ENCODE measurements around the gene AMPH.

AMPH gene

DNA sequence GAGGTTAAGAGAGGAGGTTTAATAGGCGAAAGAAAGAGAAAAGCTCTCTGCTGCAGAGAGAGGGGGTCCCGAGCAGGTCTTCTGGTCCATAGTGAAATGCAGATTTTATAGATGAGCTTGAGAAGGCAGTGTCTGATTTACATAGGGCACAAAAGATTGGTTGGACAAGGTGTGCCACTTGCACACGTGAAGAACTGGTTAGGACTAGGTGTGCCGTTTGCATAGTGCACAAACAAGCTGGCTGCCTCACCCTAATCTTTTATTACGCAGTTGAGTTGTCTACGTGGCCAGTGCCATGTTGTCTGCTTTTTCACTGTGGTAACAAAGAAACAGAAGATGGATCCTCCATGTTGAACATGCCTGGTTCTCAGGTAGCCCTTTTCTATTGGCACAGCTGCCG, 82.6 kb downstream of the AMPH start:
- no peaks in the 10 kb centered on the region for H3K27me3 ChIP-seq (ENCODE audit: insufficient read depth, low read length)
- peaks cover 2% of the 10 kb centered on the region for H3K4me1 ChIP-seq (ENCODE audit: insufficient read depth, low read length)
- H3K9me3 ChIP-seq (ENCODE audit: low read length) = no peaks in the 10 kb centered on the region
- H2AFZ ChIP-seq (ENCODE audit: low read depth, low read length) = no peak overlapping the region
- H3K4me3 ChIP-seq (ENCODE audit: low read length) = no peak overlapping the region
- no peaks in the 10 kb centered on the region for H3K36me3 ChIP-seq (ENCODE audit: insufficient read depth, low read length)

DNA sequence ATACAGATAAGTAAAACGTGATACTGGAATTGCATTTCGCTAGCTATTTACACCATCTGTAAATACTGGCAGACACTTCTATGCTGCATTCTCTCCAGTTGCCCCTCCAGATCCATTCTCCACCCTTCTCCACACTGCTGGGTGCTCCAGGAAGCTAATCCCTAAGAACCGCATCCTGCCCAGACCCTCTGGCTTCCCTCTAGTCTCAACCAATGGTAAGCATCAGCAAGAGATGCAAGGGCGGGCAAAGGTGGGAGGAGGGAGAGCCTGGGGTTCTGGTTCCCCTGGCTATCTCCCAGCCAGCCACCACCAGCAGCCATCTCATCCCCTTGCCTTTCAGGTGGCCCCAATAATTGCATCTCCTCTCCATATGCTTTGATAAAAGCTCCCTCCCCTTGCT, 84.4 kb downstream of the AMPH start:
- Histone ChIP-seq H3K27me3 (ENCODE audit: insufficient read depth, low read length) (no peaks in the 10 kb centered on the region), H2AFZ (ENCODE audit: low read depth, low read length) (no peak overlapping the region), H3K9me3 (ENCODE audit: low read length) (no peaks in the 10 kb centered on the region), H3K4me3 (ENCODE audit: low read length) (no peak overlapping the region), H3K4me1 (ENCODE audit: insufficient read depth, low read length) (peaks cover 2% of the 10 kb centered on the region), H3K36me3 (ENCODE audit: insufficient read depth, low read length) (no peaks in the 10 kb centered on the region)

DNA sequence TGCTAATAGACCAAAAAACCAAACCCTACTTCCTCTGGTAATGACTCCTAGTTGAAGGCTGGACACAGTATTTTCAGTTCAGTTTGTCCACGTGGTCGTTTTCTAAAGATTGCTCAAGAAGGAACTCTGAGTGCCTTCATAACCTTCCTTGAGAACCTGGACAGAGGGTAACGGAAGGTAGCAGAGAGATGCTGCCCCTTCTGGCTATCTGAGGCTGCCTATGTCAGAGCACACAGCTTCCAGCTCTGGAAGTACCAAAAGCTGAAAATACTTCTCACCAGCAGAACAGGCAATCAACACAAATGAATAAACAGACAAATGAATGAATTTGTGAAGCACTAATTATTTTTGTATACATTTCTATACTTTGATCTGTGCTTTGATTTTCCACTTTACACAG, 85.2 kb downstream of the AMPH start:
- Histone ChIP-seq H3K4me1 (ENCODE audit: insufficient read depth, low read length) (peaks cover 2% of the 10 kb centered on the region), H3K27me3 (ENCODE audit: insufficient read depth, low read length) (no peaks in the 10 kb centered on the region), H2AFZ (ENCODE audit: low read depth, low read length) (no peak overlapping the region), H3K36me3 (ENCODE audit: insufficient read depth, low read length) (no peaks in the 10 kb centered on the region), H3K4me3 (ENCODE audit: low read length) (no peak overlapping the region), H3K9me3 (ENCODE audit: low read length) (no peaks in the 10 kb centered on the region)

DNA sequence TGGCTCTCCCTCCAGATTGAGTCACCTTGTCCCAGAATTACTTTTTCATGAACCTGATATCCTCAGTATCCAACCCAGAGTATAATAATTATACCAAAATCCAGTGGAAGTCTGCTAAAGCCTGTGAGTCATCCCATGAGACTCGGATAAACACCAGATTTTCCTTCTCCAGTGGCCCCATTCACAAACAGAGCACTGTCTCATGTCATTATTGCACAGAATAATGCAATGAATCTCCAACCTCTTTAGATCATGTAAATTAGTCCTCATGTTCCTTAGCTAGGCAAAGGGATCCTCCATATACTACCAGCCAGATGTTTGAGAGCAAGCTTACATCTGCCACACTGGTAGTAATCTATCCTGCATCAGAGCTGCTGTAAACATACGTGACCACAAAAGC, 89.0 kb downstream of the AMPH start:
- Histone ChIP-seq H2AFZ (ENCODE audit: low read depth, low read length) (no peak overlapping the region), H3K9me3 (ENCODE audit: low read length) (no peaks in the 10 kb centered on the region), H3K27me3 (ENCODE audit: insufficient read depth, low read length) (no peaks in the 10 kb centered on the region), H3K4me1 (ENCODE audit: insufficient read depth, low read length) (peaks cover 2% of the 10 kb centered on the region), H3K36me3 (ENCODE audit: insufficient read depth, low read length) (no peaks in the 10 kb centered on the region), H3K4me3 (ENCODE audit: low read length) (no peak overlapping the region)

DNA sequence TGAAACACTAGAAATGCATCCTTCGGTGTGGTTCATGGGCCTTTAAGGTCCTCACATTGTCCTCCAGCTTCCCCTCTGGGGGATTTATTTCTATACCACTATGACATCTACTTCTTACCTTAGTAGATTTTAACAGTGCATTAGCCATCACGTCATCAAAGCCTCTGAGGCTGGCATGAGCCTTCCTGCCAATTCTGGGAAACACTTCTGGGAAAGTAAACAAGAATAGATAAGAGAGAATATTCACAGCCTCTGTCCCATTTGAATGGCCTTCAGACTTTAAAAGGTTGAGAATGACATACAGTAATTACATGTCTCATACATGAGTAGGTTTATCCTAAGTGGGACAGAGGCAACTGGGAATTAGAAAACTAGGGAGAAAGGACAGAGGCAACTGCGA, 89.7 kb downstream of the AMPH start:
- H3K9me3 ChIP-seq (ENCODE audit: low read length) = no peaks in the 10 kb centered on the region
- no peaks in the 10 kb centered on the region for H3K36me3 ChIP-seq (ENCODE audit: insufficient read depth, low read length)
- H3K4me1 ChIP-seq (ENCODE audit: insufficient read depth, low read length) = no peaks in the 10 kb centered on the region
- H3K4me3 ChIP-seq (ENCODE audit: low read length) = no peak overlapping the region
- no peaks in the 10 kb centered on the region for H3K27me3 ChIP-seq (ENCODE audit: insufficient read depth, low read length)
- no peak overlapping the region for H2AFZ ChIP-seq (ENCODE audit: low read depth, low read length)

DNA sequence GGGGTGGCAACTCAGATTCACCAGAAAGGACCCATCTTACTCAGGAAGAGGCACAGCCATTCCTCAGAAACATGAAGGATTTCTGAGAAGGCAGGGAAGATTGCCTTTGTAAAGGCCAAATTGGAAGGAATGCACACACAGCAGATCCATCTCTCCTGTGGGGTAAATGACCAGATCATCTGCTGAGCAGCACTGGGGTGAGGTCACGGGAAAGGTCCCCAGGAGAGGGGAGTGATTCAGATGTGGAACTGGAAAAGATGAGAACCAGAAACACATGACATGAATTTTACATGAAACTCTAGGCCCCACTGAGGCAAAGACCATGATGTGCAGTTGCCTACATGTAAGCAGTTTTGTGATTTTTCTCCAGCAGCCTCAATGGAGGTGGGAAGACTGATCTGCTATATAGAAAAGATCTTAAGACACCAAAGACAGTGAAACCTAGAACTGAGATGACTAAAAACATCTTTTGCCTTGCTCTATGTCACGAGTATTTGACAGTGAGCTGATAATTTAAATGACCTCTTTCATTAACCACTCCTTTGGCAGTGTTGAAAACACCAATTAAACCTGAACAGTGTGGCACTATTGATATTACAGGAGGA, 91.6 kb downstream of the AMPH start:
- Histone ChIP-seq H3K9me3 (ENCODE audit: low read length) (no peaks in the 10 kb centered on the region), H3K4me1 (ENCODE audit: insufficient read depth, low read length) (peaks cover 5% of the 10 kb centered on the region), H2AFZ (ENCODE audit: low read depth, low read length) (no peak overlapping the region), H3K27me3 (ENCODE audit: insufficient read depth, low read length) (no peaks in the 10 kb centered on the region), H3K36me3 (ENCODE audit: insufficient read depth, low read length) (no peaks in the 10 kb centered on the region), H3K4me3 (ENCODE audit: low read length) (no peak overlapping the region)

DNA sequence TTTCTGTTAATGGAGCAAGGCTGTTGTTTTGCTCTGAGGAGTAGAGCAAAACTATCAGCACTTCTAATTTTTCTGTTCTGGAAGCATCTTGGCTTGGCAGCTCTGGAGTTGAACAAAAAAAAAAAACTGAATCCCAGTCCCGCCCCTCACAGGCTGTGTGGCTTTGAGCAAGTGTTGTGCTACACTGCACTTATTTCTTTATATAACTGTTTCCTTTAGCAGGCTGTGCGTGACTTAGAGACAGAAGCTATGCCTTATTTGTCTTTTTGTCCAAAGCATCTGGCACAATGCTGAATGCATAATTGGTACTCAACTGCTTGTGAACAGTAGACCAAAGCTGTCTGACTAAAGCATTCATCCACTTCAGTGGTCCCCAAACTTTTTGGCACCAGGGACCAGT, 96.1 kb downstream of the AMPH start:
- H2AFZ ChIP-seq (ENCODE audit: low read depth, low read length) = no peak overlapping the region
- peaks cover 5% of the 10 kb centered on the region for H3K4me1 ChIP-seq (ENCODE audit: insufficient read depth, low read length)
- H3K4me3 ChIP-seq (ENCODE audit: low read length) = no peak overlapping the region
- H3K27me3 ChIP-seq (ENCODE audit: insufficient read depth, low read length) = no peaks in the 10 kb centered on the region
- H3K9me3 ChIP-seq (ENCODE audit: low read length) = no peaks in the 10 kb centered on the region
- no peaks in the 10 kb centered on the region for H3K36me3 ChIP-seq (ENCODE audit: insufficient read depth, low read length)

DNA sequence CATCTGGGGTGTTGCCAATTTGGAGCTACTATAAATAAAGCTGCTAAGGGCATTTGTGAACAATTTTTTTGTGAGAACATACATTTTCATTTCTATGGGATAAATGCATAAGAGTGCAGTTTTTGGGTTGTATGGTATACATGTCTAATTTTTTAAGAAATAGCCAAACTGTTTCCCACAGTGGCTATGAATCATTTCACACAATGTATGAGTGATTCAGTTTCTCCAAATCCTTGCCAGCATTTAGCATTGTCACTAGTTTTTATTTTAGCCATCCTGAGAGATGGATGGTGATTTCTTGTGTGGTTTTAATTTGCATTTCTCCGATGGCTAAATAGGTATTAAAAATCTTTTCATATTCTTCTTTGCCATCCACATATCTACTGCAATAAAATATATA, 105.3 kb downstream of the AMPH start:
- H3K4me3 ChIP-seq (ENCODE audit: low read length) = no peak overlapping the region
- H3K9me3 ChIP-seq (ENCODE audit: low read length) = no peaks in the 10 kb centered on the region
- no peak overlapping the region for H2AFZ ChIP-seq (ENCODE audit: low read depth, low read length)
- no peaks in the 10 kb centered on the region for H3K27me3 ChIP-seq (ENCODE audit: insufficient read depth, low read length)
- H3K36me3 ChIP-seq (ENCODE audit: insufficient read depth, low read length) = no peaks in the 10 kb centered on the region
- H3K4me1 ChIP-seq (ENCODE audit: insufficient read depth, low read length) = no peaks in the 10 kb centered on the region

DNA sequence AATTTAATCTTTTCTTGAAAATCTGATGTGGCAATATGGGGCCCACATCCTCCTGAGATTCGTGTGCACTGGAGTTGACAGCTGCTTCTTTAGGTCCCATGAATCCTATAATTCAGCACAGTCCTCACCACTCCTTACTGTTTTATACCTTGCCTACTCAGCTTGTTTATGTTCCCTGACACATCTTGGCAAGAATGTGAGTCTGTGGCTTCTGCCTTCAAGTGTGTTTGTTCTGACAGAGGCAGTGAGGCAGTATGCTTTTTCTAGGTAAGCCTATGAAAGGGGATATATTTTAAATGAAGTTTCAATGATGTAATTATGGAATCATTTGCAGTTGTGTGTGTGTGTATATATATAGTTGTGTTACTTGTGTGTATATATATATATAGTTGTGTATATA, 106.4 kb downstream of the AMPH start:
- H3K4me1 ChIP-seq (ENCODE audit: insufficient read depth, low read length) = no peaks in the 10 kb centered on the region
- no peaks in the 10 kb centered on the region for H3K36me3 ChIP-seq (ENCODE audit: insufficient read depth, low read length)
- H2AFZ ChIP-seq (ENCODE audit: low read depth, low read length) = no peak overlapping the region
- no peaks in the 10 kb centered on the region for H3K9me3 ChIP-seq (ENCODE audit: low read length)
- no peak overlapping the region for H3K4me3 ChIP-seq (ENCODE audit: low read length)
- H3K27me3 ChIP-seq (ENCODE audit: insufficient read depth, low read length) = no peaks in the 10 kb centered on the region

DNA sequence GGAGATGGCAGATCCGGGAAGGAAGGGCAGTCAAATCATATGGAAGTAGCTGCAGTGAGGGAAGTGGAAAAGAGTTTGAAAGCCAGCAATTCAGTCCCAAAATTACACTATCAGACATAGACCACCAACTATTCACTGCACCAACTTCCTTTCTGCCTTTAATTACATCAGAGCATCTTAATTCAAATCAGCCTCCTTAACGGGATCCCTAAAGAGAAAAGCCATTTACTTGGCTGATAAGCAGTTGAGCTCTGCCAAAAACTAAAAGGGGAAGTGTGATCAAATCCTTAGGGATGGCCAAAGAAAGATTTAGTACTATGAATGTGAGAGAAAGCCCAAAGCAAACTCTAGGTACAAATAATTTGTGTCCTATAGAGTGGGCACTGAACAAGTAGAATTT, 110.4 kb downstream of the AMPH start:
- no peak overlapping the region for H2AFZ ChIP-seq (ENCODE audit: low read depth, low read length)
- no peak overlapping the region for H3K4me3 ChIP-seq (ENCODE audit: low read length)
- H3K36me3 ChIP-seq (ENCODE audit: insufficient read depth, low read length) = no peaks in the 10 kb centered on the region
- peaks cover 4% of the 10 kb centered on the region for H3K9me3 ChIP-seq (ENCODE audit: low read length)
- no peaks in the 10 kb centered on the region for H3K4me1 ChIP-seq (ENCODE audit: insufficient read depth, low read length)
- H3K27me3 ChIP-seq (ENCODE audit: insufficient read depth, low read length) = no peaks in the 10 kb centered on the region

DNA sequence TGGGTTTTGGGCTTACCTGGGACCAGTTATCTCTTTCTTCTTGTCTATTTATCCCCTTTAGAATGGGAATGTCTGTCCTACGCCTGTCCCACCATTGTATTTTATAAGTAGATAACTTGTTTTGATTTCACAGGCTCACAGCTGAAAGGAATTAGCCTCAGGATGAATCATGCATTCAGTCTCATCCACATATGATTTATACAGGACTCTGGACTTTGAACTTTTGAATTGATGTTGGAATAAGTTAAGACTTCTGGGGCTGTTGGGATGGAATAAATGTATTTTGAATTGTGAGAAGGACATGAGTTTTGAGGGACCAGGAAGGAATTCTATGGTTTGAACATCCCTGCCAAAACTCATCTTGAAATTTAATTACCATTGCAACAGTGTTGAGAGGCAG, 112.6 kb downstream of the AMPH start:
- Histone ChIP-seq H3K4me1 (ENCODE audit: insufficient read depth, low read length) (peaks cover 10% of the 10 kb centered on the region), H3K9me3 (ENCODE audit: low read length) (peaks cover 6% of the 10 kb centered on the region), H2AFZ (ENCODE audit: low read depth, low read length) (no peak overlapping the region), H3K36me3 (ENCODE audit: insufficient read depth, low read length) (no peaks in the 10 kb centered on the region), H3K4me3 (ENCODE audit: low read length) (no peak overlapping the region), H3K27me3 (ENCODE audit: insufficient read depth, low read length) (no peaks in the 10 kb centered on the region)

DNA sequence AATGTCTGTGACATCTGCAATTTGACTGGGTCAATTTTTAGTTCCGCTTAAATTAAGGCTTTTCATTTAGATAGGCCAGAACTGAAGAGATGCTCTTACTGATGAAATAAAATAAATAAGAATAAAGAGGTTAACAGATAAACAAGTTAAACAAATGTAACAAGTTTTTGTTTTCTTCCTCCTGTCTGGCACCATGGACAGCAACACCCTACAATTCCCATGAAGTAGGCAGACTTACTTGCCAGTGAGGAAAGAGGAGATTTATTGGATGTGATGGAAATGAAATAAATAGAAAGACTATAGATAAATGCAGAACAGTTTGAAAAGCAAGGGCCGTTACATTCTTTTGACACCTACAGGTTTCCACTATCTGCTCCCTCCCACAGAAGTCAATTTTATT, 118.5 kb downstream of the AMPH start:
- peaks cover 13% of the 10 kb centered on the region for H3K4me1 ChIP-seq (ENCODE audit: insufficient read depth, low read length)
- H2AFZ ChIP-seq (ENCODE audit: low read depth, low read length) = no peak overlapping the region
- peaks cover 4% of the 10 kb centered on the region for H3K9me3 ChIP-seq (ENCODE audit: low read length)
- no peaks in the 10 kb centered on the region for H3K27me3 ChIP-seq (ENCODE audit: insufficient read depth, low read length)
- H3K4me3 ChIP-seq (ENCODE audit: low read length) = no peak overlapping the region
- no peaks in the 10 kb centered on the region for H3K36me3 ChIP-seq (ENCODE audit: insufficient read depth, low read length)

DNA sequence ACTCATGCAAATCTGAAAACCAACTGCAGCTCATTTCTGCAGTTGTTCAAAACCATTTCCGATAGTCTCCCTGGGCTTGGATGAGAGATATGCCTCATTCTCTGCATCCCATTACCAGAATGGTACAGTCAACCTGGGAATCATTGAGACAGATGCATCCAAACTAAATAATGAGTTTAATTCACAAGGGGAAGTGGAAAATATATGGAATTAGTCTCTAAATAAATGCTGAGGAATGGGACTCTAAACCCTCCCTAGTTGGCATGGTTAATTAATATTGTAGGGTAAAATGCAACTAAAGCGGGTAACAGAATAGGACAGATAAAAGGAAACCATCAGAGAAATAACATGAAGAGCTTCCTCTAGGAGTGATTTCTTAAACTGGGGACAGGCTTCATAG, 118.9 kb downstream of the AMPH start:
- no peaks in the 10 kb centered on the region for H3K27me3 ChIP-seq (ENCODE audit: insufficient read depth, low read length)
- peaks cover 4% of the 10 kb centered on the region for H3K9me3 ChIP-seq (ENCODE audit: low read length)
- H3K36me3 ChIP-seq (ENCODE audit: insufficient read depth, low read length) = no peaks in the 10 kb centered on the region
- peaks cover 13% of the 10 kb centered on the region for H3K4me1 ChIP-seq (ENCODE audit: insufficient read depth, low read length)
- no peak overlapping the region for H2AFZ ChIP-seq (ENCODE audit: low read depth, low read length)
- H3K4me3 ChIP-seq (ENCODE audit: low read length) = no peak overlapping the region

DNA sequence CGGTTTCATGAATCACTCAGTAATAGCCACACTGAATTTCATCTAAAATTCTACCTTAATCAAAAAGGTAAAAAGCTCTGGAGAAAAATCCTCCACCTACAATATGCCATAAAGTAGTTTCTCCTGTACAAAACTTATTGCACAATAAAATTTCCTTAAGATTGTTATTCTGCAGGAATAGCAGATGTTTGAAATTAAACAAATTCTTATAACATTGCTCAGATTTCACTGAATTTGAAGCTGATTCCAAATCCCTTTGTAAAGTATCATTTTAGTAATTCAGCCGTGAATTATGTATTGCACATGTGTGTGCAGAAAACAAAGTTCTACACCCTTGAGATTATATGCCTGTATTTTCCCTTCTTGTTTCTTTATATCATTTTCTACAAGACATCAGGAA, 123.8 kb downstream of the AMPH start:
- H3K27me3 ChIP-seq (ENCODE audit: insufficient read depth, low read length) = no peaks in the 10 kb centered on the region
- H3K4me3 ChIP-seq (ENCODE audit: low read length) = no peak overlapping the region
- peaks cover 3% of the 10 kb centered on the region for H3K36me3 ChIP-seq (ENCODE audit: insufficient read depth, low read length)
- no peaks in the 10 kb centered on the region for H3K4me1 ChIP-seq (ENCODE audit: insufficient read depth, low read length)
- no peak overlapping the region for H2AFZ ChIP-seq (ENCODE audit: low read depth, low read length)
- no peaks in the 10 kb centered on the region for H3K9me3 ChIP-seq (ENCODE audit: low read length)
